Gastrocnemius medialis (tissue), 4 donors: Measurements from ENCODE around the gene COL4A4. TPM values are rescaled to one million over a fixed set of nuclear protein-coding genes. Genes with fewer than 3 reads are reported as not detected.
"Not testable (repeated sequence)": the region's sequence is repeated elsewhere in the genome, so short reads cannot be mapped to it uniquely, and the experiment has no call there.

Experiments used
- ATAC-seq, 2 donors: fragments of 150-250 bp; one replicate each; pipeline ENCODE4 v1.9.1; 2016
- DNase-seq, 2 donors: peaks; one replicate each; pipeline ENCODE4 v3.0.0-alpha.2; 2019
- H3K27ac ChIP-seq, 4 donors: fragments of 200-600 bp; sonication (generic); 1 replicate in 1 of 4; 2 replicates in 3 of 4; pipeline ENCODE4 v1.5.1; 2016 to 2018; ENCODE audit warnings: mild to moderate bottlenecking in 2 of 4, moderate library complexity in 1 of 4
- H3K27me3 ChIP-seq, 3 donors: fragments of 200-600 bp; sonication (generic) in 2 of 3; 1 replicate in 1 of 3; 2 replicates in 2 of 3; pipeline versions ENCODE4 v1.5.1 to v1.6.0; 2016 to 2019; ENCODE audit warnings: mild to moderate bottlenecking in 1 of 3, moderate library complexity in 1 of 3
- H3K36me3 ChIP-seq, 2 donors: fragments of 200-600 bp; sonication (generic) in 1 of 2; one replicate each; pipeline ENCODE4 v1.5.1; 2017 to 2018
- H3K4me1 ChIP-seq, 2 donors: fragments of 200-600 bp; sonication (generic) in 1 of 2; one replicate each; pipeline ENCODE4 v1.5.1; 2016 to 2017; ENCODE audit warnings: mild to moderate bottlenecking in 2 of 2
- H3K4me3 ChIP-seq, 4 donors: fragments of 200-600 bp; sonication (generic) in 3 of 4; 1 replicate in 1 of 4; 2 replicates in 3 of 4; pipeline ENCODE4 v1.5.1; 2016 to 2019; ENCODE audit warnings: mild to moderate bottlenecking in 2 of 4
- H3K9me3 ChIP-seq, 3 donors: fragments of 200-600 bp; sonication (generic) in 2 of 3; 1 replicate in 1 of 3; 2 replicates in 2 of 3; pipeline ENCODE4 v1.5.1; 2016 to 2019
- POLR2A ChIP-seq, 2 donors: fragments of 450-650 bp; IDR thresholded peaks; one replicate each; pipeline ENCODE4 v1.6.1; 2017; ENCODE audit warnings: antibody characterized with exemption in 2 of 2, mild to moderate bottlenecking in 2 of 2, moderate library complexity in 2 of 2
- in situ Hi-C, 4 donors: fragments of 200-750 bp; cut with MboI; loops; one replicate each; pipeline versions ENCODE4 v1.15.0 to v1.8.0; 2017; ENCODE audit warnings: low sequenced_read_pairs in 4 of 4
- intact Hi-C: fragments of 100-400 bp; cut with DNase I; formaldehyde crosslinking; loops from one replicate; pipeline ENCODE4 v1.15.1; 2023; ENCODE audit warnings: low total_unique reads
- total RNA-seq, 4 donors: library from RNA; depleted of rRNA; stranded (reverse); fragments of >200 nt; gene quantifications; one replicate each; pipeline versions ENCODE4 v1.1.0 to v1.2.3, GENCODE V29; 2016
- TF ChIP-seq, protein P1 (sequence below), 5 experiments: fragments of 450-650 bp in 3 of 5; fragments of 200-600 bp in 2 of 5; sonication (generic) in 2 of 5; IDR thresholded peaks in 4 of 5; conservative IDR thresholded peaks in 1 of 5; 1 replicate in 4 of 5; 2 replicates in 1 of 5; pipeline ENCODE4 v1.5.1; 2016 to 2019; ENCODE audit warnings: antibody characterized with exemption in 5 of 5, mild to moderate bottlenecking in 3 of 5, moderate library complexity in 3 of 5

Gene COL4A4
- total RNA-seq, 4 donors from 2014 or later, result 2.0 to 11.4 (median 5.7) TPM

DNA sequence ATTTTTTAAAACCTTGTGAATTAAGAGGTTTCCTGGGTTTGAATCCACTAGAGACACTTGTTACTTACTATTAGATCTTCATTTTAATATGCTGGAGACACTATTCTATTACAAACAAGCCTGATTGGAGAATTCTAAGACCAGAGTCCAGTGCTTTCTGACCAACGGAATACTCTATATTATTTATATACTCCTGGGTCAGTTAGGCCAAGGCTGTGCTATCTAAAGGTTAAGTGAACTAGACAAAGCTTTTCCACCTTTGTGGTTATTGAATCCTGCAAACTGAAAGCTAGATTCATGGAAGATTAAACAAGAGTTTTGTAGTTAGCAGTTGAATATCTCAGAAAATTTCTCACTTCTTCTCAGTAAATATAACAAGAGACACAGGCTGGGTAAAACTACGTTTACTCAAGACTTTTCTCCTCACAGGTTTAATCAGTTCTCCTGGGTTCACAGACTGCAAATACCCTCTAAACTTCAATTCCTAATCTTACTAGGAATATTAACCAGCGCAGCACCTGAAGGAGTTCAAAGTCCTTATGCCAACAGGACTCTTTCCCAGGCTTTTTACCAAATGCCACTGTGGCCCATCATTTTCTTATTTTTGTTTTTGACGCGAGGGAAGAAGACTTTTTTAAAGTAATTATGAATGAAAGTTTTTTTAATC is 66.4 kb downstream of the COL4A4 start:
- Histone ChIP-seq H3K4me1 (no peaks in the 10 kb centered on the region), H3K9me3 (no peaks in the 10 kb centered on the region)
- no peak for ATAC-seq

DNA sequence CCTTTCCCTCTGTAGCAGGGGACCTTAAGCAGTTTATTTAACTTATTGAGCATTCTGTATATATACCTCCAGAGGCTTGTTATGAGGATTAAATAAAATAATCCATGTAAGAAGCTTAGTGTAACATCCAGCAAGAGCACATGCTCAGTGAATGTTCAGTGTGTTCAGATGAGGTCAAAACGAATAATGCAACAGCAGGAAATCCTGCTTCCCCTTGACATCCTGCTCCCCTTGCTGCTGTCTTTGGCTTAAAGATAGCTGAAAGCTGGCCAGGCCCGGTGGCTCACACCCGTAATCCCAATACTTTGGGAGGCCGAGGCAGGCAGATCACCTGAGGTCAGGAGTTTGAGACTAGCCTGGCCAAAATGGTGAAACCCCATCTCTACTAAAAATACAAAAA is 68.7 kb downstream of the COL4A4 start:
- H3K36me3 ChIP-seq, result peaks cover 0 to 51% of the 10 kb centered on the region in 2 donors
- no peak for ATAC-seq
- no peaks in the 10 kb centered on the region for H3K27me3 ChIP-seq
- no peaks in the 10 kb centered on the region for H3K4me1 ChIP-seq
- no peaks in the 10 kb centered on the region for H3K9me3 ChIP-seq
- no peak overlapping the region for H3K4me3 ChIP-seq
- H3K27ac ChIP-seq, result no peak overlapping the region
- in situ Hi-C loops, result no loop called here
- TF ChIP-seq, protein P1, sequence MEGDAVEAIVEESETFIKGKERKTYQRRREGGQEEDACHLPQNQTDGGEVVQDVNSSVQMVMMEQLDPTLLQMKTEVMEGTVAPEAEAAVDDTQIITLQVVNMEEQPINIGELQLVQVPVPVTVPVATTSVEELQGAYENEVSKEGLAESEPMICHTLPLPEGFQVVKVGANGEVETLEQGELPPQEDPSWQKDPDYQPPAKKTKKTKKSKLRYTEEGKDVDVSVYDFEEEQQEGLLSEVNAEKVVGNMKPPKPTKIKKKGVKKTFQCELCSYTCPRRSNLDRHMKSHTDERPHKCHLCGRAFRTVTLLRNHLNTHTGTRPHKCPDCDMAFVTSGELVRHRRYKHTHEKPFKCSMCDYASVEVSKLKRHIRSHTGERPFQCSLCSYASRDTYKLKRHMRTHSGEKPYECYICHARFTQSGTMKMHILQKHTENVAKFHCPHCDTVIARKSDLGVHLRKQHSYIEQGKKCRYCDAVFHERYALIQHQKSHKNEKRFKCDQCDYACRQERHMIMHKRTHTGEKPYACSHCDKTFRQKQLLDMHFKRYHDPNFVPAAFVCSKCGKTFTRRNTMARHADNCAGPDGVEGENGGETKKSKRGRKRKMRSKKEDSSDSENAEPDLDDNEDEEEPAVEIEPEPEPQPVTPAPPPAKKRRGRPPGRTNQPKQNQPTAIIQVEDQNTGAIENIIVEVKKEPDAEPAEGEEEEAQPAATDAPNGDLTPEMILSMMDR (IDR thresholded peaks at IDR 0.05 in 4 of 5, conservative IDR thresholded peaks at IDR 0.05 in 1 of 5), result no peak
- TF ChIP-seq POLR2A (IDR thresholded peaks at IDR 0.05), result no peak
- DNase-seq, result no peak
- intact Hi-C loops, result no loop called here

More for the DNA sequence above, 66.4 kb downstream of the COL4A4 start:
- no peak overlapping the region for H3K27ac ChIP-seq
- peaks cover 0 to 42% of the 10 kb centered on the region in 2 donors for H3K36me3 ChIP-seq
- in situ Hi-C loops, result no loop called here
- intact Hi-C loops, result no loop called here
- TF ChIP-seq POLR2A (IDR thresholded peaks at IDR 0.05), result no peak
- TF ChIP-seq, protein P1 (IDR thresholded peaks at IDR 0.05 in 4 of 5, conservative IDR thresholded peaks at IDR 0.05 in 1 of 5), result no peak
- no peaks in the 10 kb centered on the region for H3K27me3 ChIP-seq
- H3K4me3 ChIP-seq, result no peak overlapping the region
- DNase-seq, result no peak

DNA sequence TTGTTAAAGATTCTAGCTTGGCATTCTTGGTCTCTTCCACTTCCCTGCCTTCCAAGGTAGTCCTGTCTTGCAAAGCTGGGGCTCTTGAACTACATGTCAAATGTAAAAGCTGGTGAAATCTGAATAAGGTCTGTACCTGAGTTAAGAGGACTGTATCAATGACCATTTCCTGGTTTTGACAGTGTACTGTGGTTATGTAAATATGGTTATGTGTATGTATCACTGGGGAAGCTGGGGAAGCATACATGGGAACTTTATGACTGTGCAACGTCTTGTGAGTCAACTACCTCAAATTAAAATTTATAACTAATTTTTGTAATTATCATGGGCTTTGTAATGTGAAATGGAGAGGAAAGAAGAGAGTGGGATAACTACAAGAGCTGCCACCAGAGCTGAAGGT is 81.7 kb downstream of the COL4A4 start:
- no peak for TF ChIP-seq POLR2A (IDR thresholded peaks at IDR 0.05)
- TF ChIP-seq, protein P1 (IDR thresholded peaks at IDR 0.05 in 4 of 5, conservative IDR thresholded peaks at IDR 0.05 in 1 of 5), result no peak
- peaks cover 0 to 61% of the 10 kb centered on the region in 2 donors for H3K36me3 ChIP-seq
- DNase-seq, result no peak
- ATAC-seq, result no peak
- in situ Hi-C loops (no loop called here), intact Hi-C loops (no loop called here)
- no peak overlapping the region for H3K27ac ChIP-seq
- no peaks in the 10 kb centered on the region for H3K9me3 ChIP-seq
- H3K4me1 ChIP-seq, result no peaks in the 10 kb centered on the region
- H3K4me3 ChIP-seq, result no peak overlapping the region
- no peaks in the 10 kb centered on the region for H3K27me3 ChIP-seq

DNA sequence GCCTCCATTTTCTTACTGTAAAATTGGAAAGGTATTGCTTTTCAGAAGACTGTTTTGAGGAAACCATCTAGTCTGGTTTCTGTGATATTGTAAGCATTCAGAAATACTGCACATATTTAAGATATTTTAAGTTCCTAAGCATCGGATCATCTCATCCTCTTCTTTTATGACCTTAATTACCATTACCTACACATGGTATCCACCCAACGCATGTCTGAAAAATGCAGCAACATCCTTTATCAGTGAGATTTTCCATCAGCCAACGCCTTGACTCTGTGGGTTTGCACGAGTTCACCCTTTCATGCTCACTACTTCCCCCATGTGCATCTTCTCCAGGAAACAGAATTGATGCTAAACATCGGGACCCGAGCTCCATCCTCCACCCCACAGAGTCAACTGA is 84.3 kb downstream of the COL4A4 start:
- H3K4me1 ChIP-seq, result no peaks in the 10 kb centered on the region
- H3K27ac ChIP-seq, result no peak overlapping the region
- no peak for DNase-seq
- TF ChIP-seq, protein P1 (IDR thresholded peaks at IDR 0.05 in 4 of 5, conservative IDR thresholded peaks at IDR 0.05 in 1 of 5), result no peak
- TF ChIP-seq POLR2A (IDR thresholded peaks at IDR 0.05), result no peak
- no peaks in the 10 kb centered on the region for H3K9me3 ChIP-seq
- in situ Hi-C loops (no loop called here), intact Hi-C loops (no loop called here)
- ATAC-seq, result no peak
- H3K4me3 ChIP-seq, result no peak overlapping the region
- H3K27me3 ChIP-seq, result no peaks in the 10 kb centered on the region
- peaks cover 0 to 52% of the 10 kb centered on the region in 2 donors for H3K36me3 ChIP-seq

DNA sequence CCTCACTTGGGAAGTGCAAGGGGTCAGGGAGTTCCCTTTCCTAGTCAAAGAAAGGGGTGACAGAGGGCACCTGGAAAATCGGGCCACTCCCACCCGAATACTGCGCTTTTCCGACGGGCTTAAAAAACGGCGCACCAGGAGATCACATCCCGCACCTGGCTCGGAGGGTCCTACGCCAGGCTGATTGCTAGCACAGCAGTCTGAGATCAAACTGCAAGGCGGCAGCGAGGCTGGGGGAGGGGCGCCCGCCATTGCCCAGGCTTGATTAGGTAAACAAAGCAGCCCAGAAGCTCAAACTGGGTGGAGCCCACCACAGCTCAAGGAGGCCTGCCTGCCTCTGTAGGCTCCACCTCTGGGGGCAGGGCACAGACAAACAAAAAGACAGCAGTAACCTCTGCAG is 98.9 kb downstream of the COL4A4 start:
- H3K9me3 ChIP-seq, H3K27ac ChIP-seq, H3K4me3 ChIP-seq, intact Hi-C loops, H3K36me3 ChIP-seq, H3K27me3 ChIP-seq, H3K4me1 ChIP-seq, ATAC-seq, DNase-seq, in situ Hi-C loops: not testable (repeated sequence)
